Upper lobe of right lung (tissue), 1 donor: Measurements from ENCODE around the gene IL2RG. TPM values are rescaled to one million over a fixed set of nuclear protein-coding genes. Genes with fewer than 3 reads are reported as not detected.

Experiments
- ATAC-seq: fragments of 200-7000 bp; cut with Tn5 transposase; one replicate; pipeline ENCODE4 v1.9.1; 2020; ENCODE audit warnings: mild to moderate bottlenecking, moderate library complexity
- DNase-seq: peaks from one replicate; pipeline ENCODE4 v3.0.0-alpha.2; 2020
- H3K27ac ChIP-seq: fragments of 200-600 bp; one replicate; pipeline ENCODE4 v1.8.0; 2022
- H3K27me3 ChIP-seq: fragments of 200-600 bp; one replicate; pipeline ENCODE4 v1.8.0; 2022; ENCODE audit warnings: mild to moderate bottlenecking
- H3K36me3 ChIP-seq: fragments of 200-600 bp; one replicate; pipeline ENCODE4 v1.8.0; 2022
- H3K4me1 ChIP-seq: fragments of 200-600 bp; one replicate; pipeline ENCODE4 v1.8.0; 2022
- H3K4me3 ChIP-seq: fragments of 200-600 bp; one replicate; pipeline ENCODE4 v1.8.0; 2022; ENCODE audit warnings: mild to moderate bottlenecking
- H3K9me3 ChIP-seq: fragments of 200-600 bp; one replicate; pipeline ENCODE4 v1.8.0; 2022
- CTCF ChIP-seq: fragments of 200-600 bp; IDR thresholded peaks from one replicate; pipeline ENCODE4 v1.8.0; 2022; ENCODE audit warnings: antibody characterized with exemption
- intact Hi-C: fragments of 100-400 bp; cut with DNase I; formaldehyde crosslinking; loops from one replicate; pipeline ENCODE4 v1.11.0; 2022
- long read RNA-seq: library from polyadenylated mRNA; unstranded; transcript quantifications from one replicate; pipeline ENCODE4 v2.0.0, GENCODE V29; 2021
- total RNA-seq: library from RNA; stranded (reverse); fragmentation: NEBNext Ultra II Directional; extraction: Animal tissue kit (Norgen Biotek cat#: 25700); gene quantifications from one replicate; pipeline ENCODE4 v1.2.1, GENCODE V29; 2021
- donor health status: DM: no; HTN: yes; CAD: no; lungs with severe emphysema.

Gene IL2RG
- total RNA-seq: 20.8 TPM
- long read RNA-seq, transcript IL2RG-203 (8 exons, 1,534 nt): major isoform, 19 of 22 reads
- long read RNA-seq, partial matches to known transcripts: 2 of 22 reads
- long read RNA-seq, other reads (novel, unspliced or antisense): 1 of 22 reads

- no peaks in the 10 kb centered on the region for H3K27me3 ChIP-seq
- no peaks in the 10 kb centered on the region for H3K9me3 ChIP-seq
- DNase-seq (no peak), ATAC-seq (peak; percentile 82)
- intact Hi-C loops: no loop called here
- no peak for TF ChIP-seq CTCF
- H3K36me3 ChIP-seq: no peaks in the 10 kb centered on the region
- peak within 1 kb of the TSS; percentile 26 for H3K4me3 ChIP-seq
- H3K4me1 ChIP-seq: no peaks in the 10 kb centered on the region
- H3K27ac ChIP-seq: peak within 1 kb of the TSS; percentile 42
These were observed at the start of gene IL2RG for GRCh38 chrX:71111141-71111843. TSS of gene IL2RG (minus strand) at chrX:71111577. CDS start at chrX:71111539, 38 bp downstream.

GRCh38 chrX:71160475-71160874, 49.1 kb upstream of the IL2RG start:
- H3K36me3 ChIP-seq: no peaks in the 10 kb centered on the region
- H3K4me1 ChIP-seq: no peaks in the 10 kb centered on the region
- ATAC-seq (no peak), DNase-seq (no peak)
- H3K4me3 ChIP-seq: no peak overlapping the region
- no peaks in the 10 kb centered on the region for H3K27me3 ChIP-seq
- H3K9me3 ChIP-seq: no peaks in the 10 kb centered on the region
- intact Hi-C loops: no loop called here
- TF ChIP-seq CTCF: no peak
- H3K27ac ChIP-seq: no peak overlapping the region

- no peaks in the 10 kb centered on the region for H3K27me3 ChIP-seq
- intact Hi-C loops: no loop called here
- no peaks in the 10 kb centered on the region for H3K9me3 ChIP-seq
- ATAC-seq (no peak), DNase-seq (no peak)
- no peak overlapping the region for H3K27ac ChIP-seq
- H3K4me3 ChIP-seq: no peak overlapping the region
- no peak for TF ChIP-seq CTCF
- H3K36me3 ChIP-seq: no peaks in the 10 kb centered on the region
- H3K4me1 ChIP-seq: no peaks in the 10 kb centered on the region
These were observed 48.0 kb upstream of the IL2RG start for GRCh38 chrX:71159335-71159734.

GRCh38 chrX:71158603-71159002, 47.2 kb upstream of the IL2RG start:
- no peaks in the 10 kb centered on the region for H3K9me3 ChIP-seq
- no peaks in the 10 kb centered on the region for H3K27me3 ChIP-seq
- H3K4me1 ChIP-seq: no peaks in the 10 kb centered on the region
- intact Hi-C loops: no loop called here
- no peak overlapping the region for H3K27ac ChIP-seq
- H3K4me3 ChIP-seq: no peak overlapping the region
- DNase-seq (no peak), ATAC-seq (no peak)
- no peaks in the 10 kb centered on the region for H3K36me3 ChIP-seq
- TF ChIP-seq CTCF: no peak

- Histone ChIP-seq H3K4me1 (no peaks in the 10 kb centered on the region), H3K9me3 (no peaks in the 10 kb centered on the region), H3K4me3 (no peak overlapping the region), H3K27ac (no peak overlapping the region), H3K36me3 (no peaks in the 10 kb centered on the region), H3K27me3 (no peaks in the 10 kb centered on the region)
- intact Hi-C loops: no loop called here
- ATAC-seq (no peak), DNase-seq (no peak)
- TF ChIP-seq CTCF: no peak
These were observed 43.3 kb upstream of the IL2RG start for GRCh38 chrX:71154641-71155040.
